ENCODE data around the gene ARHGEF10L.

ARHGEF10L gene

GRCh38 chr1:17554954-17555353, 15.5 kb downstream of the ARHGEF10L start:
- TF ChIP-seq, protein P1, sequence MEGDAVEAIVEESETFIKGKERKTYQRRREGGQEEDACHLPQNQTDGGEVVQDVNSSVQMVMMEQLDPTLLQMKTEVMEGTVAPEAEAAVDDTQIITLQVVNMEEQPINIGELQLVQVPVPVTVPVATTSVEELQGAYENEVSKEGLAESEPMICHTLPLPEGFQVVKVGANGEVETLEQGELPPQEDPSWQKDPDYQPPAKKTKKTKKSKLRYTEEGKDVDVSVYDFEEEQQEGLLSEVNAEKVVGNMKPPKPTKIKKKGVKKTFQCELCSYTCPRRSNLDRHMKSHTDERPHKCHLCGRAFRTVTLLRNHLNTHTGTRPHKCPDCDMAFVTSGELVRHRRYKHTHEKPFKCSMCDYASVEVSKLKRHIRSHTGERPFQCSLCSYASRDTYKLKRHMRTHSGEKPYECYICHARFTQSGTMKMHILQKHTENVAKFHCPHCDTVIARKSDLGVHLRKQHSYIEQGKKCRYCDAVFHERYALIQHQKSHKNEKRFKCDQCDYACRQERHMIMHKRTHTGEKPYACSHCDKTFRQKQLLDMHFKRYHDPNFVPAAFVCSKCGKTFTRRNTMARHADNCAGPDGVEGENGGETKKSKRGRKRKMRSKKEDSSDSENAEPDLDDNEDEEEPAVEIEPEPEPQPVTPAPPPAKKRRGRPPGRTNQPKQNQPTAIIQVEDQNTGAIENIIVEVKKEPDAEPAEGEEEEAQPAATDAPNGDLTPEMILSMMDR (IDR thresholded peaks at IDR 0.05), result no peak
- no peak for DNase-seq
- H3K27me3 ChIP-seq, result no peaks in the 10 kb centered on the region
- H3K9me3 ChIP-seq, result no peaks in the 10 kb centered on the region
- no peaks in the 10 kb centered on the region for H3K36me3 ChIP-seq
- H3K27ac ChIP-seq, result peak overlapping the region; percentile 100
- intact Hi-C loops (cut with DNase I; ENCODE audit: low total_unique reads), result no loop called here
- no peak overlapping the region for H3K4me3 ChIP-seq
- H3K4me1 ChIP-seq, result peaks cover 8 to 100% (median 85%) of the 10 kb centered on the region in 4 donors

GRCh38 chr1:17557986-17558385, 18.5 kb downstream of the ARHGEF10L start:
- peaks cover 0 to 98% (median 85%) of the 10 kb centered on the region in 4 donors for H3K4me1 ChIP-seq
- intact Hi-C loops (cut with DNase I; ENCODE audit: low total_unique reads), result no loop called here

DNA sequence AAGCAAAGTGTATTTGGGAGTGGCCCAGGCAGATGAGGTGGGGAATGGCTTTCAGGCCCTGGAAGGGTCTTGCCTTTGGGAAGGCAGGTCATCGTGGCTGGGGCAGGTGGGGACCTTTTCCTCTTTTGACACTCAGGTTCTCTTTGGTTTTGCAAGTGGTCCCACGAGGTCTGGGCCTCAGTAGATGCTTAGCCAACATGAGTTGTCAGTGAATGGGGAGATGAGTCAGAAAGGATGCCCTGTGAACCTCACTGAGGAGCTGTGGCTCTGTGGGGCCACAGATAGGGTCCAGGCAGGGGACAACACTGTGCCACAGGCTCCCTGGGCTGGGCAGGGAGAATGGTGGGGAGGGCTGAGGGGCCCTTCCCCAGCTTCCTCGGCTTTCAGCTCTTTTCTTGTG, 19.0 kb downstream of the ARHGEF10L start:
- Histone ChIP-seq H3K27ac (peak overlapping the region; percentile 100), H3K27me3 (no peaks in the 10 kb centered on the region), H3K9me3 (no peaks in the 10 kb centered on the region), H3K4me1 (peaks cover 0 to 98% (median 85%) of the 10 kb centered on the region in 4 donors), H3K4me3 (no peak overlapping the region), H3K36me3 (no peaks in the 10 kb centered on the region)
- TF ChIP-seq, protein P1 (IDR thresholded peaks at IDR 0.05), result no peak
- intact Hi-C loops (cut with DNase I; ENCODE audit: low total_unique reads), result no loop called here
- DNase-seq, result no peak

More at GRCh38 chr1:17557986-17558385, 18.5 kb downstream of the ARHGEF10L start:
- no peaks in the 10 kb centered on the region for H3K9me3 ChIP-seq
- TF ChIP-seq, protein P1 (IDR thresholded peaks at IDR 0.05), result no peak
- DNase-seq, result no peak
- H3K4me3 ChIP-seq, result no peak overlapping the region
- H3K36me3 ChIP-seq, result no peaks in the 10 kb centered on the region
- H3K27ac ChIP-seq, result peak overlapping the region; percentile 100
- H3K27me3 ChIP-seq, result no peaks in the 10 kb centered on the region

GRCh38 chr1:17558954-17559614, 19.6 kb downstream of the ARHGEF10L start:
- Histone ChIP-seq H3K9me3 (no peaks in the 10 kb centered on the region), H3K36me3 (no peaks in the 10 kb centered on the region), H3K27me3 (no peaks in the 10 kb centered on the region), H3K4me1 (peaks cover 0 to 98% (median 85%) of the 10 kb centered on the region in 4 donors), H3K4me3 (no peak overlapping the region), H3K27ac (peak overlapping the region; percentile 100)
- TF ChIP-seq, protein P1 (IDR thresholded peaks at IDR 0.05), result no peak
- no peak for DNase-seq
- intact Hi-C loops (cut with DNase I; ENCODE audit: low total_unique reads), result no loop called here

DNA sequence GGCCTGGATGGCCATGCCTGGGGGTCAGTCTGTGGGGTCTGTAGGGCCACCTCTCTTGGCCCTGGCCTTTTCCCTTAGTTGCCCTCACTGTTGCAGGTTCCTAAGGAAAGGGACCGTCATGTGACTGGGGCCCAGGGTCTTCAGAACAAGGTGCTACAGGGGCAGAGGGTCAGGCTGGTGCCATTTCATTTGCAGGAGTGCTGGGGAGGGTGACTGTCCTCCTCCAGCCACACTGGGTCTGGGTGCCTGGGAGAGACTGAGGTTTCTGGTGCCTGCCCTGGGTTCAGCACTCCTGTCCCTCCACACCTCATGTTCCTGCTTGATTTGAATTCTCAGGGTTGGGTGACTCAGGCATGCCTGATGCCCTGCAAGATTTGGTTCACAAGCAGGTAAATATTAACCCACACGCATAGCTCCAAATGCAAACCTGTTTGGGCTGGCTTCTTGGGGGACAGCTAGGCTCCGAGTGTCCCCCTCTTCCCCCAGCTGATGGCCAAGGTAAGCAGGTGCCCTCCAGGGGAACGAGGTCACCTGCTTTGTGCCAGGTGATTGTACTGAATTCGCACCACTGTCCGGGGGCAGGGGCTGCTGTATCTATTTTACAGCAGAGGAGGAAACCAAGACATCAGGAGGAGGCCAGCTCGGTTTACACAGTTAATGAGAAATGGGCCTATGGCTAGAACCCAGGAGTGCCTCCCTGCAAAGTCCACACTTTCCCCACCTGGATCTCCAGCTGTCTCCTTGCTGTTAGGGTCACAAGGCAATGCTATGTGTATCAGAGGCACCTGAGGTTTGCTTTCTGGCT, 20.3 kb downstream of the ARHGEF10L start:
- no peak overlapping the region for H3K4me3 ChIP-seq
- H3K4me1 ChIP-seq, result peaks cover 0 to 98% (median 85%) of the 10 kb centered on the region in 4 donors
- TF ChIP-seq, protein P1 (IDR thresholded peaks at IDR 0.05), result no peak
- H3K27me3 ChIP-seq, result no peaks in the 10 kb centered on the region
- DNase-seq, result no peak
- H3K36me3 ChIP-seq, result no peaks in the 10 kb centered on the region
- H3K27ac ChIP-seq, result peak overlapping the region; percentile 100
- no peaks in the 10 kb centered on the region for H3K9me3 ChIP-seq
- intact Hi-C loops (cut with DNase I; ENCODE audit: low total_unique reads), result no loop called here
